Sigmoid colon (tissue), 4 donors: ENCODE data around the gene AHNAK.

Source experiments
- CTCF ChIP-seq, 4 experiments: fragments of 450-650 bp in 3 of 4; fragments of 200-600 bp in 1 of 4; IDR thresholded peaks; one replicate each; pipeline ENCODE4 v1.5.1; 2016 to 2019; ENCODE audit warnings: antibody characterized with exemption in 4 of 4, mild to moderate bottlenecking in 3 of 4, moderate library complexity in 2 of 4
- EP300 ChIP-seq, 4 donors: sonication (generic); formaldehyde crosslinking; IDR thresholded peaks; one replicate each; pipeline ENCODE4 v1.6.1; 2017; ENCODE audit warnings: antibody characterized with exemption in 4 of 4
- POLR2A ChIP-seq, 2 donors: fragments of 450-650 bp; IDR thresholded peaks; one replicate each; pipeline ENCODE4 v1.6.1; 2016; ENCODE audit warnings: antibody characterized with exemption in 2 of 2, mild to moderate bottlenecking in 2 of 2, moderate library complexity in 2 of 2
- POLR2AphosphoS5 ChIP-seq, 4 donors: sonication (generic); formaldehyde crosslinking; IDR thresholded peaks; one replicate each; pipeline ENCODE4 v1.6.1; 2017; ENCODE audit warnings: antibody characterized with exemption in 4 of 4

- no peak for TF ChIP-seq CTCF (IDR thresholded peaks at IDR 0.05)
- TF ChIP-seq POLR2AphosphoS5 (IDR thresholded peaks at IDR 0.05): peak in 3 of 4 donors; percentile 28 to 55 (median 37)
- no peak for TF ChIP-seq POLR2A (IDR thresholded peaks at IDR 0.05)
- TF ChIP-seq EP300 (IDR thresholded peaks at IDR 0.05): peak in 1 of 4 donors; percentile 11
These were observed 112.7 kb downstream of the AHNAK start for GRCh38 chr11:62433904-62434276.
